GM19467 (cell line): ENCODE measurements around the gene NDEL1.

Experiments
- ATAC-seq: cut with Tn5 transposase; IDR thresholded peaks from one replicate; pipeline ENCODE4 v1.9.1; 2021; ENCODE audit warnings: mild to moderate bottlenecking, moderate library complexity; ENCODE audit not compliant: unreplicated experiment

Gene NDEL1

GRCh38 chr17:8455665-8456209, 20.1 kb downstream of the NDEL1 start:
- ATAC-seq, result no peak

- ATAC-seq, result no peak
Measured at GRCh38 chr17:8458128-8458527, 22.4 kb downstream of the NDEL1 start.

- ATAC-seq, result no peak
Measured at GRCh38 chr17:8459107-8459506, 23.4 kb downstream of the NDEL1 start.

GRCh38 chr17:8459831-8460230, 24.1 kb downstream of the NDEL1 start:
- no peak for ATAC-seq

- no peak for ATAC-seq
Measured at GRCh38 chr17:8462564-8462963, 26.9 kb downstream of the NDEL1 start.

GRCh38 chr17:8463099-8463498, 27.4 kb downstream of the NDEL1 start:
- no peak for ATAC-seq

- ATAC-seq, result no peak
Measured at GRCh38 chr17:8464941-8465340, 29.3 kb downstream of the NDEL1 start.

- no peak for ATAC-seq
Measured at GRCh38 chr17:8465356-8465755, 29.7 kb downstream of the NDEL1 start.

- ATAC-seq, result no peak
Measured at GRCh38 chr17:8465759-8466158, 30.1 kb downstream of the NDEL1 start.

GRCh38 chr17:8466456-8466855, 30.8 kb downstream of the NDEL1 start:
- no peak for ATAC-seq

GRCh38 chr17:8466873-8467272, 31.2 kb downstream of the NDEL1 start:
- ATAC-seq, result no peak

- no peak for ATAC-seq
Measured at GRCh38 chr17:8467527-8467926, 31.8 kb downstream of the NDEL1 start.

GRCh38 chr17:8468127-8468526, 32.4 kb downstream of the NDEL1 start:
- no peak for ATAC-seq

GRCh38 chr17:8468980-8469379, 33.3 kb downstream of the NDEL1 start:
- no peak for ATAC-seq

GRCh38 chr17:8469964-8470363, 34.3 kb downstream of the NDEL1 start:
- no peak for ATAC-seq

GRCh38 chr17:8470447-8471047, 34.9 kb downstream of the NDEL1 start:
- ATAC-seq, result no peak

GRCh38 chr17:8472663-8473062, 37.0 kb downstream of the NDEL1 start:
- ATAC-seq, result no peak

GRCh38 chr17:8473451-8474192, 37.9 kb downstream of the NDEL1 start:
- no peak for ATAC-seq

- ATAC-seq, result no peak
Measured at GRCh38 chr17:8474826-8475225, 39.1 kb downstream of the NDEL1 start.

GRCh38 chr17:8475227-8475626, 39.5 kb downstream of the NDEL1 start:
- no peak for ATAC-seq

GRCh38 chr17:8475781-8476180, 40.1 kb downstream of the NDEL1 start:
- ATAC-seq, result no peak

- no peak for ATAC-seq
Measured at GRCh38 chr17:8476741-8477140, 41.1 kb downstream of the NDEL1 start.
